ENCODE results near the gene ACAA1. TPM values are rescaled to one million over a fixed set of nuclear protein-coding genes. Genes with fewer than 3 reads are reported as not detected.

The ACAA1 gene
- total RNA-seq, 1 experiment from 2014 or later, result 44.3 TPM

GRCh38 chr3:38171622-38172021 lies 34.7 kb upstream of the ACAA1 start:
- H3K4me3 Mint-ChIP-seq, result no peak overlapping the region; a peak in 1 of 5 replicates
- peaks cover 8% of the 10 kb centered on the region for H3K79me1 ChIP-seq (ENCODE audit: insufficient read depth, low read depth, low read length, poor library complexity, severe bottlenecking)
- H3K36me3 Mint-ChIP-seq (ENCODE audit: insufficient read depth in 1 of 3, low read depth in 3 of 3), result no peaks in the 10 kb centered on the region; a peak in 2 of 7 replicates
- H3K4ac ChIP-seq (ENCODE audit: low read depth, low read length), result no peak overlapping the region
- no peak for TF ChIP-seq CTCF (conservative IDR thresholded peaks at IDR 0.05)
- no peak overlapping the region for H3K27ac ChIP-seq (ENCODE audit: insufficient read length, low read depth, low read length)
- H3K27me3 Mint-ChIP-seq (ENCODE audit: low read depth), result no peaks in the 10 kb centered on the region
- no peak overlapping the region for H2AFZ ChIP-seq (ENCODE audit: low read length)
- peaks cover 30 to 41% of the 10 kb centered on the region in 2 experiments for H3K4me1 Mint-ChIP-seq
- peaks cover 20% of the 10 kb centered on the region; the same call in 1 of the 2 replicates for H3K79me2 ChIP-seq (ENCODE audit: insufficient read depth, low read length)
- no peak overlapping the region for H4K91ac ChIP-seq (ENCODE audit: insufficient read length, low read depth, low read length)
- no peak overlapping the region for H2BK15ac ChIP-seq (ENCODE audit: low read depth, low read length)
- no peaks in the 10 kb centered on the region for H3K9me3 ChIP-seq (ENCODE audit: control insufficient read depth, low read depth, low read length)
- no peak overlapping the region for H3K27ac Mint-ChIP-seq
- H4K20me1 ChIP-seq (ENCODE audit: control insufficient read depth, insufficient read depth, insufficient read length), result no peaks in the 10 kb centered on the region
- no peaks in the 10 kb centered on the region for H3K27me3 ChIP-seq (ENCODE audit: insufficient read depth, low read length)
- H3K9ac ChIP-seq (ENCODE audit: extremely low read depth, insufficient read length, low read length), result no peak overlapping the region
- no peak overlapping the region for H3K23ac ChIP-seq (ENCODE audit: insufficient read length, low read depth, low read length)
- H3T11ph ChIP-seq (ENCODE audit: low read length), result no peak overlapping the region
- peaks cover 3% of the 10 kb centered on the region; the same call in 1 of the 2 replicates for H3K4me1 ChIP-seq (ENCODE audit: insufficient read depth, low read length)
- H3K56ac ChIP-seq (ENCODE audit: insufficient read length, low read depth, low read length), result no peak overlapping the region
- no peaks in the 10 kb centered on the region for H3K9me3 Mint-ChIP-seq
- no peak overlapping the region for H2BK5ac ChIP-seq (ENCODE audit: insufficient read length, low read length)
- H4K5ac ChIP-seq (ENCODE audit: insufficient read length, low read depth, low read length), result no peak overlapping the region
- no peak overlapping the region for H2BK12ac ChIP-seq (ENCODE audit: insufficient read length, low read depth, low read length)
- DNase-seq, result no peak
- H3K18ac ChIP-seq (ENCODE audit: insufficient read length, low read depth, low read length), result no peak overlapping the region
- H4K8ac ChIP-seq (replicated peaks; ENCODE audit: insufficient read length, low read depth, low read length), result no peak overlapping the region
- H2BK120ac ChIP-seq (ENCODE audit: low read depth, low read length, poor library complexity, severe bottlenecking), result no peak overlapping the region
- no peak overlapping the region for H2AK5ac ChIP-seq (ENCODE audit: insufficient read length, low read length)
- WGBS (ENCODE audit: extremely low coverage, insufficient read length, low lambda C conversion rate), result no CpG with 5 or more reads among the region's 2 CpGs
- no peaks in the 10 kb centered on the region for H3K23me2 ChIP-seq (ENCODE audit: insufficient read length, low read depth, low read length, poor library complexity, severe bottlenecking)
- H2BK20ac ChIP-seq (ENCODE audit: low read depth, low read length, poor library complexity, severe bottlenecking), result no peak overlapping the region
- no peak overlapping the region for H3K4me2 ChIP-seq (ENCODE audit: insufficient read depth, insufficient read length, low read length)
- H3K14ac ChIP-seq (ENCODE audit: insufficient read depth, low read length), result no peak overlapping the region
